ENCODE data around the gene KCNJ12.
"Not testable (repeated sequence)": the region's sequence is repeated elsewhere in the genome, so short reads cannot be mapped to it uniquely, and the experiment has no call there.

KCNJ12 gene

GRCh38 chr17:21422311-21423189 lies 46.4 kb downstream of the KCNJ12 start:
- CTCF ChIA-PET; DNase-seq (ENCODE audit: extremely low spot score); POLR2A ChIA-PET: not testable (repeated sequence)

- DNase-seq (ENCODE audit: extremely low spot score); CTCF ChIA-PET; POLR2A ChIA-PET: not testable (repeated sequence)
Measured at GRCh38 chr17:21423190-21423493, 47.0 kb downstream of the KCNJ12 start.

GRCh38 chr17:21424697-21425096 lies 48.5 kb downstream of the KCNJ12 start:
- DNase-seq (ENCODE audit: extremely low spot score); POLR2A ChIA-PET; CTCF ChIA-PET: not testable (repeated sequence)

- POLR2A ChIA-PET: no interaction called here
- CTCF ChIA-PET: no interaction called here
Measured at GRCh38 chr17:21425321-21425720, 49.2 kb downstream of the KCNJ12 start.

GRCh38 chr17:21425736-21426135 lies 49.6 kb downstream of the KCNJ12 start:
- ChIA-PET CTCF (no interaction called here), POLR2A (no interaction called here)
- no peak for DNase-seq (ENCODE audit: extremely low spot score)
- TF ChIP-seq FOXA1 (IDR thresholded peaks at IDR 0.05) (no peak), LEF1 (IDR thresholded peaks at IDR 0.05; ENCODE audit: borderline replicate concordance) (no peak), L3MBTL2 (conservative IDR thresholded peaks at IDR 0.05) (no peak), CTBP1 (IDR thresholded peaks at IDR 0.05; ENCODE audit: borderline replicate concordance) (no peak), TARDBP (IDR thresholded peaks at IDR 0.05) (no peak), PKNOX1 (IDR thresholded peaks at IDR 0.05) (no peak), HDGF (IDR thresholded peaks at IDR 0.05; ENCODE audit: borderline replicate concordance) (no peak), ZNF384 (IDR thresholded peaks at IDR 0.05) (no peak), FOXM1 (IDR thresholded peaks at IDR 0.05; ENCODE audit: borderline replicate concordance) (no peak)

More at GRCh38 chr17:21425321-21425720, 49.2 kb downstream of the KCNJ12 start:
- DNase-seq (ENCODE audit: extremely low spot score): no peak
- TF ChIP-seq L3MBTL2 (conservative IDR thresholded peaks at IDR 0.05) (no peak), SUZ12 (IDR thresholded peaks at IDR 0.05) (no peak), NFRKB (IDR thresholded peaks at IDR 0.05) (no peak), FOXM1 (IDR thresholded peaks at IDR 0.05; ENCODE audit: borderline replicate concordance) (no peak), PKNOX1 (IDR thresholded peaks at IDR 0.05) (no peak), HDGF (IDR thresholded peaks at IDR 0.05; ENCODE audit: borderline replicate concordance) (no peak), ELF4 (IDR thresholded peaks at IDR 0.05) (no peak), FOXK2 (IDR thresholded peaks at IDR 0.05) (no peak), BHLHE40 (IDR thresholded peaks at IDR 0.05; ENCODE audit: borderline replicate concordance) (no peak), ZNF384 (IDR thresholded peaks at IDR 0.05) (no peak), SP1 (IDR thresholded peaks at IDR 0.05) (no peak), FOXA1 (IDR thresholded peaks at IDR 0.05) (no peak), CTBP1 (IDR thresholded peaks at IDR 0.05; ENCODE audit: borderline replicate concordance) (no peak), TARDBP (IDR thresholded peaks at IDR 0.05) (no peak)

- not testable (repeated sequence) for DNase-seq (ENCODE audit: extremely low spot score)
Measured at GRCh38 chr17:21426246-21426645, 50.1 kb downstream of the KCNJ12 start.

GRCh38 chr17:21426876-21427275 lies 50.7 kb downstream of the KCNJ12 start:
- POLR2A ChIA-PET, CTCF ChIA-PET: not testable (repeated sequence)

More at GRCh38 chr17:21426246-21426645, 50.1 kb downstream of the KCNJ12 start:
- POLR2A ChIA-PET, CTCF ChIA-PET: not testable (repeated sequence)

GRCh38 chr17:21427727-21428126 lies 51.6 kb downstream of the KCNJ12 start:
- POLR2A ChIA-PET, CTCF ChIA-PET: not testable (repeated sequence)

More at GRCh38 chr17:21426876-21427275, 50.7 kb downstream of the KCNJ12 start:
- DNase-seq (ENCODE audit: extremely low spot score): not testable (repeated sequence)

GRCh38 chr17:21428752-21429424 lies 52.7 kb downstream of the KCNJ12 start:
- POLR2A ChIA-PET; CTCF ChIA-PET; DNase-seq (ENCODE audit: extremely low spot score): not testable (repeated sequence)

More at GRCh38 chr17:21427727-21428126, 51.6 kb downstream of the KCNJ12 start:
- not testable (repeated sequence) for DNase-seq (ENCODE audit: extremely low spot score)

- DNase-seq (ENCODE audit: extremely low spot score); POLR2A ChIA-PET; CTCF ChIA-PET: not testable (repeated sequence)
Measured at GRCh38 chr17:21429921-21430628, 53.9 kb downstream of the KCNJ12 start.

- CTCF ChIA-PET; POLR2A ChIA-PET; DNase-seq (ENCODE audit: extremely low spot score): not testable (repeated sequence)
Measured at GRCh38 chr17:21433971-21434370, 57.8 kb downstream of the KCNJ12 start.

GRCh38 chr17:21434976-21435375 lies 58.8 kb downstream of the KCNJ12 start:
- CTCF ChIA-PET; POLR2A ChIA-PET; DNase-seq (ENCODE audit: extremely low spot score): not testable (repeated sequence)

GRCh38 chr17:21436481-21436880 lies 60.3 kb downstream of the KCNJ12 start:
- DNase-seq (ENCODE audit: extremely low spot score); CTCF ChIA-PET; POLR2A ChIA-PET: not testable (repeated sequence)

Measured in HEK293T (cell line).